Lung microvascular endothelial cell (primary cell): ENCODE data around the gene GPT2. TPM values are rescaled to one million over a fixed set of nuclear protein-coding genes. Genes with fewer than 3 reads are reported as not detected.
"Not testable (repeated sequence)": the region's sequence is repeated elsewhere in the genome, so short reads cannot be mapped to it uniquely, and the experiment has no call there.

Source experiments
- DNase-seq, 2 donors: peaks; one replicate each; pipeline versions ENCODE4 v3.0.0 to v3.0.0-alpha.2; 2010; ENCODE audit warnings: low read depth in 2 of 2
- total RNA-seq: library from RNA; depleted of rRNA; stranded (reverse); fragments of >200 nt; gene quantifications from 2 replicates; pipeline ENCODE4 v1.2.1, GENCODE V29; 2014

The GPT2 gene
- total RNA-seq, 1 donor from 2014 or later, result 6.0 TPM

- DNase-seq, result no peak
These were observed 36.4 kb downstream of the GPT2 start for GRCh38 chr16:46920402-46921068.

GRCh38 chr16:46922239-46922638 lies 38.1 kb downstream of the GPT2 start:
- no peak for DNase-seq

DNA sequence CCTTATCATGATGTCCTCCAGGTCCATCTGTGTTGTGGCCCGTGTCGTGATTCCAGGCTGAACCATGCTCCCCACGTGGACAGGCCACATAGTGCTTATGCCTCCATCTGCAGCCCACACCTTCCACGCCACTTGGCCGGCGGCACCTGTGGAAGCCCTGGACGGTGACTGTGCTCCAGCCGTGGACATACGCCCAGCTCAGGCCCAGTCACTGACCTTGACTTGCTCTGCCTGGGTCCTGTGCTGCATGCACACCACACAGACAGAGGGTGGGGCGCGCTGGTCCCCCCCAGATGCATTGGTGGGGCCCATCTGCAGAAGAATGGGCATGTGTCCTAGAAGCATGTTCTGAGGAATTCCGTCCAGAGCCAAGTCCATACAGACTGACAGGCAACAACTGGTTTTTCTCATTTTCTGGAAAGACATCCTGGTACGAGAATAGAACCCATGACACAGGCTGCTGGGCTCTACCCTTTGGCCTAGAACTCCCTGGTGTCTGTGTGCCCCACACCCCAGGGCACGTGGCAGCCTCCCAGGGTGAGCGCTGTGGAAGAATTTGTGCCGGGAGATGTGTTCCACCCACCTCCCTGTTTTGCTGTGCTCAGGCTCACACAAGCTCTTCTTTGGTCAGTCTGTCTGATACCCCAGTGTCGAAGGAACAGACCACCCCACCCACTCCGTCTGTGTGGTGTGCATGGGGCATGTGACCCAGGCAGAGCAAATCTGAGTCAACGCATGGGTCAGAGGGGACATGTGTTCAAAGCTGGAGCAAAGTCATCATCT lies 39.5 kb downstream of the GPT2 start:
- no peak for DNase-seq

DNA sequence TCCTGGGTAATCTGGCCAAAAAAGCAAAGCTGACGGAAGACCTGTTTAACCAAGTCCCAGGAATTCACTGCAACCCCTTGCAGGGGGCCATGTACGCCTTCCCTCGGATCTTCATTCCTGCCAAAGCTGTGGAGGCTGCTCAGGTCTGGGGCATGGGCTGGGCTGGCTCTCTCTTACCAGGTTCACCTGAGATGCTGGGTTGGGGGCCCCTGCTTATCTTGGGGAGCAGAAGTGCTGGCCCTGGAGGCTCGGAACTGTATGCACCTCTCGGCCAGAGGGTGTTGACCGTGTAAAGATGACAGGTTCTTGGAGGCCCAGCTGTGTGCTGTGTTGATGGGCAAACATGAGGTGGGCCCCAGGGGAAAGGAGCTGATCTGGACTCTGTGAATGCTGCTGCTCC lies 40.2 kb downstream of the GPT2 start:
- no peak for DNase-seq

DNA sequence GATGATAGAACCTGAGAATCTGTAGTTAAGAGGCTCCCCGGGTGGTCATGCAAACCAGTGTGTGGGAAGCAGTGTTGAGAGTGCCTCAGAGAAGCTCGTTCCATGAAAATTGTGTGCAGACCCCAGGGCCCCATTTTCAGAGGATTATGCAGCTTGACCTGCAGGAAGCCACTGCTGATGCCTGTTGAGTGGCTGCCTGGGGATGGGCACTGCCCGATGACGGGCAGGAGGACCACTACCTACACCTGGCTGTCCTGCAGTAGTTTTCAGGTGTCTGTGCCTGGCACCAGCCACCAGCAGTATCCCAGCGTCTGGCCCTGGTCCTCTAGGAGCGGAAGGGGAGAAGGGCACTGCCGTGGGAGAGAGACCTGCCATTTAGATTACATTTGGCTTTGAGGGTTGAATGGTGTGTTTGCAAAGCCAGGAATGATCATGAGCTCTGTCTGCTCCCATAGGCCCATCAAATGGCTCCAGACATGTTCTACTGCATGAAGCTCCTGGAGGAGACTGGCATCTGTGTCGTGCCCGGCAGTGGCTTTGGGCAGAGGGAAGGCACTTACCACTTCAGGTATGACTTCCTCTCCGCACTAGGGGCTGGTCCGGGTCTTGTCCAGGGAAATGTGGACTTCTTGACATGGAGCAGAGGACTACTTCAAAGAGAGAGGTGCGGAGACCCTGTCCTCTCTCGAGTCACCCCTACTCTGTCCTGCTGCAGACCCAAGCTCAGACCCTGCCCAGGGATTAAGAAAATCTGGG lies 42.5 kb downstream of the GPT2 start:
- DNase-seq, result no peak

DNA sequence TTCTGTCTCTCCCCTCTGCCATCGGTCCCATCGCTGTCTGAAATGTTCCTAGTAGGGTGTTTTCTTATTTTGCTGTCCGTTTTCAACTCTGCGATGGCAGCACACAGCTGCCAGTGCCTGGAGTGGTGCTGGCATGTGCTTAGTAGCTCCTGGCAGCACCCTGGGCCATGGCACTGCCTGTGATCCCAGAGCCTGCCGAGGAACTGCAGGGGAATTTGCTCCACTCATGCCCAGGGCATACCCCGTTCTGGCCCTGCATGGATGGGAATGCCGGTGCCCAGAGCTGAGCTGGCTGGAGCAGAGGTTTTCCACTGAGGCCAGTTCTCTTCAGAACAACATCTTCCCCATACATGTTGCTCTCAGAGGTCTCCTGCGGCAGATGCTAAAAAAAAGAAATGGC lies 43.1 kb downstream of the GPT2 start:
- no peak for DNase-seq

DNA sequence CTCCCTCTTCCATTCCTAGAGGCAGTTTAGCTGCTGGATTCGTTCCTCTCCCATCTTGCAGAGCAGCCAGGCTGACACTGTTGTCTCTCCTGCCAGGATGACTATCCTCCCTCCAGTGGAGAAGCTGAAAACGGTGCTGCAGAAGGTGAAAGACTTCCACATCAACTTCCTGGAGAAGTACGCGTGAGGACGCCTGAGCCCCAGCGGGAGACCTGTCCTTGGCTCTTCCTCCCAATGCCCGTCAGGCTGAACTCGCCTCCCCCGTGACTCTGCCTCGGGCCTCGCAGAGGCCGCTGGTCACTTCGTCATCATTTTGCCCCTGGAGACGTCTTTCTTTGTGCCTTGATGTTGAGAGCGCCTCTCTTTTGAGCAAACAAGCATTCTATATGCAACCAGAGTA lies 44.6 kb downstream of the GPT2 start:
- no peak for DNase-seq

- peak; percentile 56 to 72 for DNase-seq
These were observed 45.5 kb downstream of the GPT2 start for GRCh38 chr16:46929378-46930332.

DNA sequence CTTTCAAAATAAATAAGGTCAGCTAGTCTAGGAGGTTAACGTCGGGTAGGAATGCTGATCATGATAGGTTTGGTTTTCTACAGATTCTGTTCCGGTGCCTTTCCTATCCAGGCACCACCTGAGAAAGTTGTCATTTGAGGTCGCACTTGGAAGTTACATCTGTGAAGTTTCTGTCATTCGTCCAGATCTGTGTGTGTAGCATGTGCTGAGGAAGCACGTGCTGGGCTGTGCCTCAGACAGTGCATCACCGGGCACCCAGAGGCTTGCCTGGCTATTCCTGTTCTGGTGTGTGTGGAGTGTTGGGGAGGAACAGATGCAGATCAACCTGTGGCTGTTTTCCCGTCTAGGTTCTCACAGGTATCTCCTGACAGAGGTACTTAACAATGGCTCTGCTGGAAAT lies 46.7 kb downstream of the GPT2 start:
- DNase-seq, result no peak

GRCh38 chr16:46932802-46933201 lies 48.6 kb downstream of the GPT2 start:
- DNase-seq, result no peak

DNA sequence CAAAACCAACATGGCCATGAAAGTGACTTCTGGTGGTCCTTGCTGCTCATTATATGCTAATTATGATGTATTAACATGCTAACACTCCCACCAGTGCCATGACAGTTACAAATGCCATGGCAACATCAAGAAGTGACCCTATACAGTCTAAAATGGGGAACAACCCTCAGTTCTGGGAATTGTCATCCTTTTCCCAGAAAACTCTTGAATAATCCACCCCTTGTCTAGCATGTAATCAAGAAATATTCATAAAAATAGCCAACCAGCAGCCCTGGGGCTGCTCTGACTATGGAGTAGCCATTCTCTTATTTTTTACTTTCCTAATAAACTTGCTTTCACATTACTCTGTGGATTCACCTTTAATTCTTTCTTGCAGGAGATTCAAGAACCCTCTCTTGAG lies 53.4 kb downstream of the GPT2 start:
- DNase-seq, result no peak

DNA sequence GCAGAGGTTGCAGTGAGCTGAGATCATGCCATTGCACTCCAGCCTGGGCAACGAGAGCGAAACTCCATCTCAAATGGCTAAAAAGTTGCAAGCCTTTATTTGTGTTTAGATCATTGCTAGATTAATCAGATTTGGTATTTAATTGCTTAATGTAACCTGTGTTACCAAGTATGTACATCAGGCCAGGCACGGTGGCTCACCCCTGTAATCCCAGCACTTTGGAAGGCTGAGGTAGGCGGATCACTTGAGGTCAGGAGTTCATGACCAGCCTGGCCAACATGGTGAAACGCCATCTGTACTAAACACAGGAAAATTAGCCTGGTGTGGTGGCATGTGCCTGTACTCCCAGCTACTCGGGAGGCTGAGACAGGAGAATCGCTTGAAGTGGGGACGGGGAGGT lies 60.6 kb downstream of the GPT2 start:
- DNase-seq, result not testable (repeated sequence)

DNA sequence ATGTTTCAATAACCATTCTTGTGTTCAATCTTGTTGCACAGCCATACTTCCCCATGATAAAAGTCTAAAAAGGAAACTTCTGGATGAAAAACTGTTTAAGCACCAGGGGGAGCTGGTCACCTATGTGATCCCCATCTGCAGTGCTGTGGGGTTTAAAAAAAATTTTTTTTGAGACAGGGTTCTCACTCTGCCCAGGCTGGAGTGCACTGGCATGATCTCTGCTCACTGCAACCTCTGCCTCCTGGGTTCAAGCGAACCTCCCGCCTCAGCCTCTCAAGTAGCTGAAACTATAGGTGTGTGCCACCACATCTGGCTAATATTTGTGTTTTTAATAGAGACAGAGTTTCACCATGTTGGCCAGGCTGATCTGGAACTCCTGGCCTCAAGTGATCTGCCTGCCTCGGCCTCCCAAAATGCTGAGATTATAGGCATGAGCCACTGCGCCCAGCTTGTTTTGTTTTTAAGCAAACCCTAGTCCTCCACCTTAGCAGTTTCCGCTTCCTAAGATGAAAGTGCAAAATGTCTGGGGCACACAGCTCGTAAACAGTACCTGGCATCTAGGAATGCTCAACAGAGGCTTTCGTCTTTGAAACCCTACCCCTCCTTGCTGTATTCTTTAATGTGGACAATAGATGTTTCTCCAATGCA lies 63.9 kb downstream of the GPT2 start:
- peak; percentile 54 to 70 for DNase-seq

GRCh38 chr16:46948548-46949166 lies 64.5 kb downstream of the GPT2 start:
- no peak for DNase-seq

DNA sequence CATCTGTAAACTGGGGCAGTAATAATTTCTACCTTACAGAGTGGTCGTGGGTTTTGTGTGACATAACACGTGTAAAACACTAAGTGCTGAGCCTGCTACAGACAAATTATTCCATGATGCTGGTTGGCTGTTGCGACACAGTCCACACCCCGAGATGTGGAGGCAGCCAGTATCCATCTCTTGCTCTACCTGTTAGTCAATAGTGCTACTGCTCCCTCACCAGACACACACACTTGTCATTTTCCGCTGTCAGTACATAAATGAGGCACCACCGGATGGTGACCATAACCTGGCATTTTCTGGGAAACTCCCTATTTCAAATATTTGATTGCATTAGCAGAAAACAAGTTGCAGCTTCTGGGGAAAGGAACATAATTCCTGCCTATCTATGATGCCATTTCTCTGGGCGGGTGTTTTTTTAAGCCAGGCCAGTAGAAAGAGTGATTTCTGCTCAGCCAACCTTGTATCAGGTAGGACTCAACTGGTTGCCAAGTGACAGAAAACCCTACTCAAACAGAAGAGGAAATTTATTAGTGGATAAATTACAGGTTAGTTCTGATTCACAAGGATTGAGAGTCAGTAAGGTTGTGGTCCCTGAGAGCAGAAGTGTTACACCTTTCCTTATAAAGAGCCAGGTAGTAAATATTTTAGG lies 65.2 kb downstream of the GPT2 start:
- peak in 1 of 2 donors; percentile 48 for DNase-seq

- no peak for DNase-seq
These were observed 65.8 kb downstream of the GPT2 start for GRCh38 chr16:46950009-46950408.

- no peak for DNase-seq
These were observed 70.4 kb downstream of the GPT2 start for GRCh38 chr16:46954562-46954961.

- DNase-seq, result no peak
These were observed 77.5 kb downstream of the GPT2 start for GRCh38 chr16:46961373-46962353.

GRCh38 chr16:46962629-46963028 lies 78.5 kb downstream of the GPT2 start:
- no peak for DNase-seq
